Suprapubic skin (tissue), 4 donors: ENCODE data around the gene INSIG1. TPM values are rescaled to one million over a fixed set of nuclear protein-coding genes. Genes with fewer than 3 reads are reported as not detected.

Experiments
- DNase-seq, 2 donors: peaks; one replicate each; pipeline ENCODE4 v3.0.0-alpha.2; 2019; ENCODE audit warnings: low spot score in 2 of 2
- H3K27ac ChIP-seq: fragments of 200-600 bp; sonication (generic); one replicate; pipeline ENCODE4 v1.5.1; 2019
- H3K27me3 ChIP-seq: fragments of 200-600 bp; sonication (generic); one replicate; pipeline ENCODE4 v1.5.1; 2019
- H3K36me3 ChIP-seq: fragments of 200-600 bp; sonication (generic); one replicate; pipeline ENCODE4 v1.5.1; 2019
- H3K4me1 ChIP-seq: fragments of 200-600 bp; sonication (generic); one replicate; pipeline ENCODE4 v1.5.1; 2019
- H3K4me3 ChIP-seq: fragments of 200-600 bp; sonication (generic); one replicate; pipeline ENCODE4 v1.5.1; 2019; ENCODE audit warnings: mild to moderate bottlenecking
- H3K9me3 ChIP-seq: fragments of 200-600 bp; sonication (generic); one replicate; pipeline ENCODE4 v1.5.1; 2019
- CTCF ChIP-seq, 2 donors: fragments of 200-600 bp in 1 of 2; fragments of 450-650 bp in 1 of 2; sonication (generic) in 1 of 2; IDR thresholded peaks; one replicate each; pipeline ENCODE4 v1.5.1; 2016 to 2019; ENCODE audit warnings: antibody characterized with exemption in 2 of 2, mild to moderate bottlenecking in 1 of 2, moderate library complexity in 1 of 2
- EP300 ChIP-seq: sonication (generic); formaldehyde crosslinking; IDR thresholded peaks from one replicate; pipeline ENCODE4 v1.6.1; 2017; ENCODE audit warnings: antibody characterized with exemption
- POLR2A ChIP-seq, 2 donors: fragments of 450-650 bp; IDR thresholded peaks; one replicate each; pipeline ENCODE4 v1.6.1; 2017; ENCODE audit warnings: antibody characterized with exemption in 2 of 2, mild to moderate bottlenecking in 2 of 2, moderate library complexity in 2 of 2
- POLR2AphosphoS5 ChIP-seq, 3 donors: sonication (generic); formaldehyde crosslinking; IDR thresholded peaks; one replicate each; pipeline ENCODE4 v1.6.1; 2017; ENCODE audit warnings: antibody characterized with exemption in 3 of 3
- WGBS: methylation state at CpG from one replicate; pipeline ENCODE4 v1.1.5; 2018; 5-methylcytosine and 5-hydroxymethylcytosine counted together
- total RNA-seq, 4 donors: library from RNA; depleted of rRNA; stranded (reverse); fragments of >200 nt; gene quantifications; one replicate each; pipeline ENCODE4 v1.1.0, GENCODE V29; 2016

INSIG1 gene
- total RNA-seq, 4 donors from 2014 or later = 32.0 to 130 (median 95.3) TPM

GRCh38 chr7:155333346-155334234 is 35.9 kb downstream of the INSIG1 start:
- no peak overlapping the region for H3K27ac ChIP-seq
- no peaks in the 10 kb centered on the region for H3K4me1 ChIP-seq
- DNase-seq = no peak
- TF ChIP-seq CTCF (IDR thresholded peaks at IDR 0.05) (no peak), EP300 (no peak), POLR2AphosphoS5 (IDR thresholded peaks at IDR 0.05) (no peak), POLR2A (IDR thresholded peaks at IDR 0.05) (no peak)
- WGBS = 69% methylated on average over 23 of the region's 23 CpGs
- no peaks in the 10 kb centered on the region for H3K9me3 ChIP-seq
- H3K36me3 ChIP-seq = no peaks in the 10 kb centered on the region
- no peak overlapping the region for H3K4me3 ChIP-seq
- peaks cover 24% of the 10 kb centered on the region for H3K27me3 ChIP-seq

- whole genome bisulfite sequencing = 85% methylated on average over 21 of the region's 21 CpGs
- no peak for DNase-seq
Measured at GRCh38 chr7:155336812-155337602, 39.3 kb downstream of the INSIG1 start.

GRCh38 chr7:155337946-155338631 is 40.4 kb downstream of the INSIG1 start:
- whole genome bisulfite sequencing = 86% methylated on average over 37 of the region's 37 CpGs
- H3K27ac ChIP-seq = no peak overlapping the region
- no peaks in the 10 kb centered on the region for H3K36me3 ChIP-seq
- H3K4me1 ChIP-seq = no peaks in the 10 kb centered on the region
- H3K4me3 ChIP-seq = no peak overlapping the region
- TF ChIP-seq POLR2A (IDR thresholded peaks at IDR 0.05) (no peak), CTCF (IDR thresholded peaks at IDR 0.05) (no peak), POLR2AphosphoS5 (IDR thresholded peaks at IDR 0.05) (no peak), EP300 (no peak)
- peaks cover 23% of the 10 kb centered on the region for H3K27me3 ChIP-seq
- DNase-seq = no peak
- no peaks in the 10 kb centered on the region for H3K9me3 ChIP-seq

More at GRCh38 chr7:155336812-155337602, 39.3 kb downstream of the INSIG1 start:
- H3K36me3 ChIP-seq = no peaks in the 10 kb centered on the region
- H3K4me1 ChIP-seq = no peaks in the 10 kb centered on the region
- TF ChIP-seq POLR2A (IDR thresholded peaks at IDR 0.05) = no peak
- TF ChIP-seq EP300 = no peak
- TF ChIP-seq POLR2AphosphoS5 (IDR thresholded peaks at IDR 0.05) = no peak
- no peak for TF ChIP-seq CTCF (IDR thresholded peaks at IDR 0.05)
- no peak overlapping the region for H3K4me3 ChIP-seq
- no peak overlapping the region for H3K27ac ChIP-seq
- peaks cover 26% of the 10 kb centered on the region for H3K27me3 ChIP-seq
- H3K9me3 ChIP-seq = no peaks in the 10 kb centered on the region

- Histone ChIP-seq H3K36me3 (no peaks in the 10 kb centered on the region), H3K4me3 (no peak overlapping the region), H3K9me3 (no peaks in the 10 kb centered on the region), H3K4me1 (no peaks in the 10 kb centered on the region), H3K27me3 (peaks cover 22% of the 10 kb centered on the region), H3K27ac (no peak overlapping the region)
- DNase-seq = no peak
- no peak for TF ChIP-seq POLR2A (IDR thresholded peaks at IDR 0.05)
- no peak for TF ChIP-seq CTCF (IDR thresholded peaks at IDR 0.05)
- no peak for TF ChIP-seq POLR2AphosphoS5 (IDR thresholded peaks at IDR 0.05)
- TF ChIP-seq EP300 = no peak
- WGBS = 75% methylated on average over 25 of the region's 25 CpGs
Measured at GRCh38 chr7:155338632-155339320, 41.1 kb downstream of the INSIG1 start.
